Mucosa of descending colon (tissue), 3 donors: ENCODE measurements around the gene COPS6. TPM values are rescaled to one million over a fixed set of nuclear protein-coding genes. Genes with fewer than 3 reads are reported as not detected.
A peak's percentile ranks its signal among the peaks of the same experiment; 100 is the strongest.

ENCODE experiments used
- ATAC-seq: fragments of 200-7000 bp; cut with Tn5 transposase; one replicate; pipeline ENCODE4 v1.9.1; 2020; ENCODE audit warnings: mild to moderate bottlenecking, moderate library complexity
- DNase-seq, 3 donors: peaks; one replicate each; pipeline ENCODE4 v3.0.0-alpha.2; 2020
- H3K36me3 ChIP-seq: fragments of 200-600 bp; one replicate; pipeline ENCODE4 v1.8.0; 2021; ENCODE audit warnings: low read depth, mild to moderate bottlenecking
- H3K4me1 ChIP-seq: fragments of 200-600 bp; one replicate; pipeline ENCODE4 v1.8.0; 2021; ENCODE audit warnings: low read depth, mild to moderate bottlenecking
- H3K4me3 ChIP-seq: fragments of 200-600 bp; one replicate; pipeline ENCODE4 v1.8.0; 2021; ENCODE audit warnings: mild to moderate bottlenecking
- H3K9me3 ChIP-seq: fragments of 200-600 bp; one replicate; pipeline ENCODE4 v1.8.0; 2021; ENCODE audit warnings: mild to moderate bottlenecking
- CTCF ChIP-seq: fragments of 200-600 bp; IDR thresholded peaks from one replicate; pipeline ENCODE4 v1.8.0; 2022; ENCODE audit warnings: antibody characterized with exemption, mild to moderate bottlenecking
- intact Hi-C, 2 donors: fragments of 100-400 bp; cut with DNase I in 1 of 2; cut with micrococcal nuclease in 1 of 2; formaldehyde crosslinking; loops; one replicate each; pipeline versions ENCODE4 v1.11.0 to v1.11.1; 2022; cut with DNase I, micrococcal nuclease
- total RNA-seq, 3 donors: library from RNA; stranded (reverse); fragmentation: NEBNext Ultra II Directional in 2 of 3; extraction: Animal tissue kit (Norgen Biotek cat#: 25700) in 2 of 3; gene quantifications; one replicate each; pipeline versions ENCODE4 v1.2.1 to v1.2.4, GENCODE V29; 2021 to 2023
- donor health status: DM: no; HTN: no; CAD: no; lungs with moderate emphysema.
- donor health status: DM: no; HTN: no; CAD: no.
- donor health status: DM: no; HTN: yes; CAD: no.

The COPS6 gene
- total RNA-seq, 3 donors from 2014 or later = 61.8 to 98.5 (median 76.1) TPM

- DNase-seq (no peak), ATAC-seq (no peak)
- intact Hi-C loops = loop anchor here (5.0 to 10.0 kb wide), 2 partner anchors 57 to 59 kb away; no protein-coding TSS in a partner anchor
- peaks cover 17% of the 10 kb centered on the region for H3K4me1 ChIP-seq
- H3K9me3 ChIP-seq = no peaks in the 10 kb centered on the region
- no peaks in the 10 kb centered on the region for H3K36me3 ChIP-seq
- TF ChIP-seq CTCF = no peak
- H3K4me3 ChIP-seq = no peak overlapping the region
These were observed 37.2 kb upstream of the COPS6 start for GRCh38 chr7:100051611-100052010.

GRCh38 chr7:100053215-100053614 lies 35.6 kb upstream of the COPS6 start:
- intact Hi-C loops = loop anchor here (5.0 to 10.0 kb wide), 2 partner anchors 58 to 61 kb away; no protein-coding TSS in a partner anchor
- H3K9me3 ChIP-seq = no peaks in the 10 kb centered on the region
- peaks cover 17% of the 10 kb centered on the region for H3K4me1 ChIP-seq
- ATAC-seq (peak; percentile 78), DNase-seq (peak in 1 of 3 donors; percentile 64)
- no peak for TF ChIP-seq CTCF
- no peaks in the 10 kb centered on the region for H3K36me3 ChIP-seq
- no peak overlapping the region for H3K4me3 ChIP-seq

- no peak for DNase-seq
- intact Hi-C loops = loop anchor here in 1 of 2 donors (10.0 kb wide), 1 partner anchor 62 kb away; no protein-coding TSS in a partner anchor
- Histone ChIP-seq H3K4me3 (no peak overlapping the region), H3K36me3 (no peaks in the 10 kb centered on the region), H3K4me1 (peaks cover 5% of the 10 kb centered on the region), H3K9me3 (no peaks in the 10 kb centered on the region)
- TF ChIP-seq CTCF = no peak
- ATAC-seq = no peak
These were observed 31.8 kb upstream of the COPS6 start for GRCh38 chr7:100057006-100057405.

- Histone ChIP-seq H3K4me1 (no peaks in the 10 kb centered on the region), H3K4me3 (no peak overlapping the region), H3K36me3 (no peaks in the 10 kb centered on the region), H3K9me3 (no peaks in the 10 kb centered on the region)
- DNase-seq (no peak), ATAC-seq (no peak)
- intact Hi-C loops = loop anchor here in 1 of 2 donors (10.0 kb wide), 1 partner anchor 64 kb away; no protein-coding TSS in a partner anchor
- no peak for TF ChIP-seq CTCF
These were observed 29.5 kb upstream of the COPS6 start for GRCh38 chr7:100059251-100059739.

- Histone ChIP-seq H3K36me3 (no peaks in the 10 kb centered on the region), H3K4me3 (no peak overlapping the region), H3K9me3 (no peaks in the 10 kb centered on the region), H3K4me1 (no peaks in the 10 kb centered on the region)
- DNase-seq (no peak), ATAC-seq (no peak)
- intact Hi-C loops = no loop called here
- no peak for TF ChIP-seq CTCF
These were observed 27.1 kb upstream of the COPS6 start for GRCh38 chr7:100061518-100062193.
